ENCODE measurements around the gene ACBD6.
"Not testable (repeated sequence)": the region's sequence is repeated elsewhere in the genome, so short reads cannot be mapped to it uniquely, and the experiment has no call there.

The ACBD6 gene

GRCh38 chr1:180462102-180462501 is 40.3 kb downstream of the ACBD6 start:
- no peak for DNase-seq

DNA sequence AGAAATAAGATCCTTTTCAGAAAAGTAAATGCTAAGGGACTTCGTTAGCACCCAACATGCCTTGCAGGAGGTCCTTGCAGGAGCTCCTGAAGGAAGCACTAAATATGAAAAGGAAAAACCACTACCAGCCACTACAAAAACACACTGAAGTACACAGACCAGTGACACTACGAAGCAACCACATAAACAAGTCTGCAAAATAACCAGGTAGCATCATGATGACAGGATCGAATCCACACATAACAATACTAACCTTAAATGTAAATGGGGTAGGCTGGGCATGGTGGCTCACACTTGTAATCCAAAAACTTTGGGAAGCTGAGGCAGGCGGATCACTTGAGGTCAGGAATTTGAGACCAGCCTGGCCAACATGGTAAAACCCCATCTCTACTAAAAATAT is 40.7 kb downstream of the ACBD6 start:
- H3K4me3 ChIP-seq (ENCODE audit: insufficient read depth, low read depth, low read length, poor library complexity, severe bottlenecking); H3K4me1 ChIP-seq (ENCODE audit: control insufficient read depth, insufficient read depth, low read length, poor library complexity, severe bottlenecking); H3K9me3 ChIP-seq (ENCODE audit: control insufficient read depth, low read length); H3K36me3 ChIP-seq (ENCODE audit: control insufficient read depth, insufficient read depth, low read length); H3K27ac ChIP-seq (ENCODE audit: insufficient read depth, low read length, poor library complexity, severe bottlenecking); H3K27me3 ChIP-seq (replicated peaks; ENCODE audit: control insufficient read depth, insufficient read depth, low read length, poor library complexity, severe bottlenecking); DNase-seq: not testable (repeated sequence)

More at GRCh38 chr1:180462102-180462501, 40.3 kb downstream of the ACBD6 start:
- Histone ChIP-seq H3K9me3 (ENCODE audit: control insufficient read depth, low read length) (no peaks in the 10 kb centered on the region), H3K4me3 (ENCODE audit: insufficient read depth, low read depth, low read length, poor library complexity, severe bottlenecking) (no peak overlapping the region), H3K36me3 (ENCODE audit: control insufficient read depth, insufficient read depth, low read length) (no peaks in the 10 kb centered on the region), H3K4me1 (ENCODE audit: control insufficient read depth, insufficient read depth, low read length, poor library complexity, severe bottlenecking) (no peaks in the 10 kb centered on the region), H3K27me3 (replicated peaks; ENCODE audit: control insufficient read depth, insufficient read depth, low read length, poor library complexity, severe bottlenecking) (no peaks in the 10 kb centered on the region), H3K27ac (ENCODE audit: insufficient read depth, low read length, poor library complexity, severe bottlenecking) (no peak overlapping the region)

DNA sequence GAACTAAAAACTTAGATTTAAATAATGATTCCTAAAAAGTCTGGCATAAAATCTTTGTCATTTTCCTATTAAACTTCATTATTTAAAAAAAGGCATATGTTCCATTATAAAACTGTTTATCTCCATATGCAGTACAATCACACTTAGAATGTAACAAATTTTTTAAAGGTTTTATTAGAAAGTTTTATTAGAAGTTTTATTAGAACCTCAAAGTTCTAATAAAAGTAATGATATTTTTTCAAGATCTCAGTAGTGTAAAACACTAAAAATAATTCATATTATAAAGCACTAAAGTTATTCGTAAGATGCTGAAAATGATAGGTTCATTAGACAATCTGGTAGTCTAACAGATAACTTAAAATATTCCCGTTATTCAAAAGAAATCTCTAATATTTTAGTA is 43.6 kb downstream of the ACBD6 start:
- Histone ChIP-seq H3K36me3 (ENCODE audit: control insufficient read depth, insufficient read depth, low read length) (no peaks in the 10 kb centered on the region), H3K9me3 (ENCODE audit: control insufficient read depth, low read length) (no peaks in the 10 kb centered on the region), H3K27ac (ENCODE audit: insufficient read depth, low read length, poor library complexity, severe bottlenecking) (no peak overlapping the region), H3K4me3 (ENCODE audit: insufficient read depth, low read depth, low read length, poor library complexity, severe bottlenecking) (no peak overlapping the region), H3K27me3 (replicated peaks; ENCODE audit: control insufficient read depth, insufficient read depth, low read length, poor library complexity, severe bottlenecking) (no peaks in the 10 kb centered on the region), H3K4me1 (ENCODE audit: control insufficient read depth, insufficient read depth, low read length, poor library complexity, severe bottlenecking) (no peaks in the 10 kb centered on the region)
- no peak for DNase-seq

DNA sequence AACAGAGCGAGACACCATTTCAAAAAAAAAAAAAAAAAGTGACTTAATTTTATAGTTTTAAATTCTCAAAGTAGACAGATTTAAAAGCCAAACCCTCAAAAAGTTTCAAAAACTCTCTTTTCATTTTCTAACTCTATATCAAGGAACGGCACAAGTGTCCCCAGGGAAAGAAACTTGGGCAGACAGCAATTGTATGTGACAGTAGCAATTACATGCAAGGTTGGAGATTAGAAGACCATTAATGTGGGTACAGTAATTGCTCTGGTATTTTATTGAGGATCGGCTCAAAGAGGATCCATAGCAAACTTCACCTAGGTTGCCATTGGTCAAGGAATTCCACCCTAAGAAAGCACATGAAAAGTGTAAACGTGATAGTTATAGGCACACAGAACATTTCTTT is 46.2 kb downstream of the ACBD6 start:
- Histone ChIP-seq H3K4me3 (ENCODE audit: insufficient read depth, low read depth, low read length, poor library complexity, severe bottlenecking) (no peak overlapping the region), H3K27me3 (replicated peaks; ENCODE audit: control insufficient read depth, insufficient read depth, low read length, poor library complexity, severe bottlenecking) (no peaks in the 10 kb centered on the region), H3K4me1 (ENCODE audit: control insufficient read depth, insufficient read depth, low read length, poor library complexity, severe bottlenecking) (no peaks in the 10 kb centered on the region), H3K9me3 (ENCODE audit: control insufficient read depth, low read length) (no peaks in the 10 kb centered on the region), H3K27ac (ENCODE audit: insufficient read depth, low read length, poor library complexity, severe bottlenecking) (no peak overlapping the region), H3K36me3 (ENCODE audit: control insufficient read depth, insufficient read depth, low read length) (no peaks in the 10 kb centered on the region)
- DNase-seq: no peak

- no peak for DNase-seq
- Histone ChIP-seq H3K4me3 (ENCODE audit: insufficient read depth, low read depth, low read length, poor library complexity, severe bottlenecking) (no peak overlapping the region), H3K4me1 (ENCODE audit: control insufficient read depth, insufficient read depth, low read length, poor library complexity, severe bottlenecking) (no peaks in the 10 kb centered on the region), H3K27me3 (replicated peaks; ENCODE audit: control insufficient read depth, insufficient read depth, low read length, poor library complexity, severe bottlenecking) (no peaks in the 10 kb centered on the region), H3K9me3 (ENCODE audit: control insufficient read depth, low read length) (no peaks in the 10 kb centered on the region), H3K36me3 (ENCODE audit: control insufficient read depth, insufficient read depth, low read length) (no peaks in the 10 kb centered on the region), H3K27ac (ENCODE audit: insufficient read depth, low read length, poor library complexity, severe bottlenecking) (no peak overlapping the region)
These were observed 50.9 kb downstream of the ACBD6 start for GRCh38 chr1:180451504-180451903.

- Histone ChIP-seq H3K36me3 (ENCODE audit: control insufficient read depth, insufficient read depth, low read length) (no peaks in the 10 kb centered on the region), H3K27me3 (replicated peaks; ENCODE audit: control insufficient read depth, insufficient read depth, low read length, poor library complexity, severe bottlenecking) (no peaks in the 10 kb centered on the region), H3K9me3 (ENCODE audit: control insufficient read depth, low read length) (no peaks in the 10 kb centered on the region), H3K4me3 (ENCODE audit: insufficient read depth, low read depth, low read length, poor library complexity, severe bottlenecking) (no peak overlapping the region), H3K27ac (ENCODE audit: insufficient read depth, low read length, poor library complexity, severe bottlenecking) (no peak overlapping the region), H3K4me1 (ENCODE audit: control insufficient read depth, insufficient read depth, low read length, poor library complexity, severe bottlenecking) (no peaks in the 10 kb centered on the region)
- no peak for DNase-seq
These were observed 57.9 kb downstream of the ACBD6 start for GRCh38 chr1:180444522-180444921.

- Histone ChIP-seq H3K4me1 (ENCODE audit: control insufficient read depth, insufficient read depth, low read length, poor library complexity, severe bottlenecking) (no peaks in the 10 kb centered on the region), H3K4me3 (ENCODE audit: insufficient read depth, low read depth, low read length, poor library complexity, severe bottlenecking) (no peak overlapping the region), H3K9me3 (ENCODE audit: control insufficient read depth, low read length) (no peaks in the 10 kb centered on the region), H3K36me3 (ENCODE audit: control insufficient read depth, insufficient read depth, low read length) (no peaks in the 10 kb centered on the region), H3K27ac (ENCODE audit: insufficient read depth, low read length, poor library complexity, severe bottlenecking) (no peak overlapping the region), H3K27me3 (replicated peaks; ENCODE audit: control insufficient read depth, insufficient read depth, low read length, poor library complexity, severe bottlenecking) (no peaks in the 10 kb centered on the region)
- no peak for DNase-seq
These were observed 62.0 kb downstream of the ACBD6 start for GRCh38 chr1:180440335-180440734.

DNA sequence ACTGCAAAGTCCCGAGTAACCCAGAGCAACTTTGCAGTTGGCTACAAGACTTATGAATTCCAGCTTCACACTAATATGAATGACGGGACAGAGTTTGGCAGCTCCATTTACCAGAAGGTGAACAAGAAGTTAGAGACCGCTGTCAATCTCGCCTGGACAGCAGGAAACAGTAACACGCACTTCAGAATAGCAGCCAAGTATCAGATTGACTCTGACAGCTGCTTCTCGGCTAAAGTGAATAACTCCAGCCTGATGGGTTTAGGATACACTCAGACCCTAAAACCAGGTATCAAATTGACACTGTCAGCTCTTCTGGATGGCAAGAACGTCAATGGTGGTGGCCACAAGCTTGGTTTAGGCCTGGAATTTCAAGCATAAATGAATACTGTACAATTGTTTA is 66.8 kb downstream of the ACBD6 start:
- H3K4me1 ChIP-seq (ENCODE audit: control insufficient read depth, insufficient read depth, low read length, poor library complexity, severe bottlenecking): no peaks in the 10 kb centered on the region
- no peak overlapping the region for H3K27ac ChIP-seq (ENCODE audit: insufficient read depth, low read length, poor library complexity, severe bottlenecking)
- H3K9me3 ChIP-seq (ENCODE audit: control insufficient read depth, low read length): no peaks in the 10 kb centered on the region
- no peaks in the 10 kb centered on the region for H3K27me3 ChIP-seq (replicated peaks; ENCODE audit: control insufficient read depth, insufficient read depth, low read length, poor library complexity, severe bottlenecking)
- DNase-seq: no peak
- H3K36me3 ChIP-seq (ENCODE audit: control insufficient read depth, insufficient read depth, low read length): no peaks in the 10 kb centered on the region
- no peak overlapping the region for H3K4me3 ChIP-seq (ENCODE audit: insufficient read depth, low read depth, low read length, poor library complexity, severe bottlenecking)

DNA sequence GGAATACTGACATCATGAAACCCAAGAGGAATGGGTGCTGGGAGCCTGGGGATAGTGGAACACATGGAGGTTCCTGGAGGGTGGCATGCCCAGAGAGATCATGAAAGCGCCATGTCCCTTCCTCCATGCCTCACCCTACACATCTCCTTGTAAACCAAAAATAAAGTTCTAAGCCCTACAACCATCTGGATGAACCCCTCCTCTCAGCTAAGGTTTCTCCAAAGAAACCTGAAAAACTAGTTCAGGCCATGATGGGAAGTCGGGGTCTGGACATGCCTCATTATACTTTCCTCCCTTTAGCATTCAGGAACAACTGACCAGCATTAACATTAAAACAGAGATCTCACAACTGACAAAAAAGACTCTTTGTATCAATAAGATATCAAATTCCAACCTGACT is 68.5 kb downstream of the ACBD6 start:
- no peaks in the 10 kb centered on the region for H3K9me3 ChIP-seq (ENCODE audit: control insufficient read depth, low read length)
- H3K36me3 ChIP-seq (ENCODE audit: control insufficient read depth, insufficient read depth, low read length): no peaks in the 10 kb centered on the region
- H3K27me3 ChIP-seq (replicated peaks; ENCODE audit: control insufficient read depth, insufficient read depth, low read length, poor library complexity, severe bottlenecking): no peaks in the 10 kb centered on the region
- no peak overlapping the region for H3K4me3 ChIP-seq (ENCODE audit: insufficient read depth, low read depth, low read length, poor library complexity, severe bottlenecking)
- H3K27ac ChIP-seq (ENCODE audit: insufficient read depth, low read length, poor library complexity, severe bottlenecking): no peak overlapping the region
- no peak for DNase-seq
- no peaks in the 10 kb centered on the region for H3K4me1 ChIP-seq (ENCODE audit: control insufficient read depth, insufficient read depth, low read length, poor library complexity, severe bottlenecking)

DNA sequence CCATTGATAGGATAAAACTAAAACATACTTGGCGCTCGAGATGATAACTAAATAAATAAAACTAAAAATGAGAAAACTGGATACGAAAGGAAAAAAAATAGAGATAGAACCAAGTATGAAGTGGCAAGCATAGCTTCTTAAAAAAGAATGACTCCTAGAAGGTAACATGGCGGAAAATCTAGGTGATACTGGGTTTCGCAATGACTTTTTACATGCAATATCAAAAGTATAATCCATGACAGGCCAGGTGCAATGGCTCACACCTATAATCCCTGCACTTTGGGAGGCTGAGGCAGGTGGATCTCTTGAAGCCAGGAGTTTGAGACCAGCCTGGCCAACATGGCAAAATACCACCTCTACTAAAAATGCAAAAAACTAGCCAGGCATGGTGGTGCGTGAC is 70.7 kb downstream of the ACBD6 start:
- no peaks in the 10 kb centered on the region for H3K27me3 ChIP-seq (replicated peaks; ENCODE audit: control insufficient read depth, insufficient read depth, low read length, poor library complexity, severe bottlenecking)
- no peaks in the 10 kb centered on the region for H3K9me3 ChIP-seq (ENCODE audit: control insufficient read depth, low read length)
- H3K36me3 ChIP-seq (ENCODE audit: control insufficient read depth, insufficient read depth, low read length): no peaks in the 10 kb centered on the region
- no peak overlapping the region for H3K27ac ChIP-seq (ENCODE audit: insufficient read depth, low read length, poor library complexity, severe bottlenecking)
- DNase-seq: no peak
- no peaks in the 10 kb centered on the region for H3K4me1 ChIP-seq (ENCODE audit: control insufficient read depth, insufficient read depth, low read length, poor library complexity, severe bottlenecking)
- no peak overlapping the region for H3K4me3 ChIP-seq (ENCODE audit: insufficient read depth, low read depth, low read length, poor library complexity, severe bottlenecking)
